SU-DHL-6 (cell line): ENCODE data around the gene BOLA2B.

ENCODE experiments used
- EZH2phosphoT487 ChIP-seq: fragments of 200-600 bp; sonication (generic), shearing (Covaris generic); conservative IDR thresholded peaks from 2 replicates; pipeline ENCODE4 v1.6.1; 2018; ENCODE audit warnings: mild to moderate bottlenecking, antibody characterized with exemption, low read length, moderate library complexity, mixed read lengths
- TF ChIP-seq, protein P1 (sequence below): fragments of 200-600 bp; sonication (generic); IDR thresholded peaks from one replicate; pipeline ENCODE4 v1.5.1; 2017; ENCODE audit warnings: antibody characterized with exemption, mild to moderate bottlenecking, low read length, moderate library complexity; ENCODE audit not compliant: insufficient read depth, poor library complexity, severe bottlenecking

DNA sequence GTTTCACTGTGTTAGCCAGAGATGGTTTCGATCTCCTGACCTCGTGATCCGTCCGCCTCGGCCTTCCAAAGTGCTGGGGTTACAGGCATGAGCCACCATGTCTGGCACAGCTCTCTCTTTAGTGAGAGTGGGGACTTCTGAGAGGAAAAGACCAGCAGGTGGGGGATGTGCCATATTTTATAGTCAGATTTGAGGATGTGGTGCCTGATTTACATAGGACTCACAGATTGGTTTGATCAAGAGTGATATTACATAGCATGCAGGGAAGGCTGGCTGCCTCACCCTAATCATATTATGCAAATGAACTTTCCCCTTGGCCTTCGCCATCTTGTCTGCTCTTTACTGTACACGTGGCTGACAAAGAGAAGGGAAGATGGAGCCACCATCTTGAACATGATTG is 42.4 kb downstream of the BOLA2B start:
- TF ChIP-seq, protein P1, sequence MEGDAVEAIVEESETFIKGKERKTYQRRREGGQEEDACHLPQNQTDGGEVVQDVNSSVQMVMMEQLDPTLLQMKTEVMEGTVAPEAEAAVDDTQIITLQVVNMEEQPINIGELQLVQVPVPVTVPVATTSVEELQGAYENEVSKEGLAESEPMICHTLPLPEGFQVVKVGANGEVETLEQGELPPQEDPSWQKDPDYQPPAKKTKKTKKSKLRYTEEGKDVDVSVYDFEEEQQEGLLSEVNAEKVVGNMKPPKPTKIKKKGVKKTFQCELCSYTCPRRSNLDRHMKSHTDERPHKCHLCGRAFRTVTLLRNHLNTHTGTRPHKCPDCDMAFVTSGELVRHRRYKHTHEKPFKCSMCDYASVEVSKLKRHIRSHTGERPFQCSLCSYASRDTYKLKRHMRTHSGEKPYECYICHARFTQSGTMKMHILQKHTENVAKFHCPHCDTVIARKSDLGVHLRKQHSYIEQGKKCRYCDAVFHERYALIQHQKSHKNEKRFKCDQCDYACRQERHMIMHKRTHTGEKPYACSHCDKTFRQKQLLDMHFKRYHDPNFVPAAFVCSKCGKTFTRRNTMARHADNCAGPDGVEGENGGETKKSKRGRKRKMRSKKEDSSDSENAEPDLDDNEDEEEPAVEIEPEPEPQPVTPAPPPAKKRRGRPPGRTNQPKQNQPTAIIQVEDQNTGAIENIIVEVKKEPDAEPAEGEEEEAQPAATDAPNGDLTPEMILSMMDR = no peak
- TF ChIP-seq EZH2phosphoT487 = no peak
